SU-DHL-6 (cell line): ENCODE results near the gene DENR.

ENCODE experiments used
- EZH2phosphoT487 ChIP-seq: fragments of 200-600 bp; sonication (generic), shearing (Covaris generic); conservative IDR thresholded peaks from 2 replicates; pipeline ENCODE4 v1.6.1; 2018; ENCODE audit warnings: mild to moderate bottlenecking, antibody characterized with exemption, low read length, moderate library complexity, mixed read lengths
- TF ChIP-seq, protein P1 (sequence below): fragments of 200-600 bp; sonication (generic); IDR thresholded peaks from one replicate; pipeline ENCODE4 v1.5.1; 2017; ENCODE audit warnings: antibody characterized with exemption, mild to moderate bottlenecking, low read length, moderate library complexity; ENCODE audit not compliant: insufficient read depth, poor library complexity, severe bottlenecking

DNA sequence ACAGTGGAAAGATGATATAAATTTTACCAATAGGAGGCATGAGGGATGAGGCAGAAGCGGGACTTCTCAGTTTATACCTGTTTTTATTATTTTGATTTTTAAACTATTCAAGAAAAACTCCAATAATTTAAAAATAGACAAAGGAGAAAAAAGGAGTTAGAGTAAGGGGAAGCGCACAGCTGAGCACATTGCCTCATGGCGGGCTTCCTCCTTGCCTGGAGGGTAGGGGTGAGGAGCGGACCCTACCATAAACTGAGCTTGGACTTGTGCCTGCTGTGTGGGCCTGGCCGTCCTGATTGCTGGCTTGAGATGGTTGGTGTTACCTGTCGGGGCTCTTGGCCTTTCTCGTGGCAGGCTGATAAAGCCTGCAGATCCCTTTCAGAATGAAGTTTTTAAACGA, 67.5 kb downstream of the DENR start:
- TF ChIP-seq, protein P1, sequence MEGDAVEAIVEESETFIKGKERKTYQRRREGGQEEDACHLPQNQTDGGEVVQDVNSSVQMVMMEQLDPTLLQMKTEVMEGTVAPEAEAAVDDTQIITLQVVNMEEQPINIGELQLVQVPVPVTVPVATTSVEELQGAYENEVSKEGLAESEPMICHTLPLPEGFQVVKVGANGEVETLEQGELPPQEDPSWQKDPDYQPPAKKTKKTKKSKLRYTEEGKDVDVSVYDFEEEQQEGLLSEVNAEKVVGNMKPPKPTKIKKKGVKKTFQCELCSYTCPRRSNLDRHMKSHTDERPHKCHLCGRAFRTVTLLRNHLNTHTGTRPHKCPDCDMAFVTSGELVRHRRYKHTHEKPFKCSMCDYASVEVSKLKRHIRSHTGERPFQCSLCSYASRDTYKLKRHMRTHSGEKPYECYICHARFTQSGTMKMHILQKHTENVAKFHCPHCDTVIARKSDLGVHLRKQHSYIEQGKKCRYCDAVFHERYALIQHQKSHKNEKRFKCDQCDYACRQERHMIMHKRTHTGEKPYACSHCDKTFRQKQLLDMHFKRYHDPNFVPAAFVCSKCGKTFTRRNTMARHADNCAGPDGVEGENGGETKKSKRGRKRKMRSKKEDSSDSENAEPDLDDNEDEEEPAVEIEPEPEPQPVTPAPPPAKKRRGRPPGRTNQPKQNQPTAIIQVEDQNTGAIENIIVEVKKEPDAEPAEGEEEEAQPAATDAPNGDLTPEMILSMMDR = no peak
- TF ChIP-seq EZH2phosphoT487 = no peak
